ENCODE data around the gene FOXP1. TPM values are rescaled to one million over a fixed set of nuclear protein-coding genes. Genes with fewer than 3 reads are reported as not detected.

Gene FOXP1
- total RNA-seq, 4 donors from 2014 or later = 13.2 to 46.6 (median 29.2) TPM

- intact Hi-C loops (cut with DNase I; ENCODE audit: low total_unique reads) (no loop called here), in situ Hi-C loops (cut with MboI; ENCODE audit: low sequenced_read_pairs in 4 of 4) (no loop called here)
- Histone ChIP-seq H3K27ac (no peak overlapping the region), H3K27me3 (no peaks in the 10 kb centered on the region), H3K9me3 (no peaks in the 10 kb centered on the region), H3K36me3 (no peaks in the 10 kb centered on the region), H3K4me3 (no peak overlapping the region), H3K4me1 (peaks cover 16% of the 10 kb centered on the region in 2 donors)
- ATAC-seq (no peak), DNase-seq (no peak)
- TF ChIP-seq POLR2A (IDR thresholded peaks at IDR 0.05) = no peak
- TF ChIP-seq CTCF (IDR thresholded peaks at IDR 0.05 in 4 of 5, conservative IDR thresholded peaks at IDR 0.05 in 1 of 5) = no peak
Observed at GRCh38 chr3:71244826-71245488, 338.6 kb downstream of the FOXP1 start.

- no peaks in the 10 kb centered on the region for H3K27me3 ChIP-seq
- in situ Hi-C loops (cut with MboI; ENCODE audit: low sequenced_read_pairs in 4 of 4) = no loop called here
- no peaks in the 10 kb centered on the region for H3K36me3 ChIP-seq
- no peak overlapping the region for H3K27ac ChIP-seq
- no peak for TF ChIP-seq POLR2A (IDR thresholded peaks at IDR 0.05)
- peaks cover 17 to 22% of the 10 kb centered on the region in 2 donors for H3K4me1 ChIP-seq
- no peak overlapping the region for H3K4me3 ChIP-seq
- DNase-seq (peak in 1 of 2 donors; percentile 24), ATAC-seq (no peak)
- H3K9me3 ChIP-seq = no peaks in the 10 kb centered on the region
- intact Hi-C loops (cut with DNase I; ENCODE audit: low total_unique reads) = no loop called here
Observed at GRCh38 chr3:71244153-71244825, 339.2 kb downstream of the FOXP1 start.

- Histone ChIP-seq H3K27me3 (no peaks in the 10 kb centered on the region), H3K36me3 (no peaks in the 10 kb centered on the region), H3K4me3 (no peak overlapping the region), H3K9me3 (no peaks in the 10 kb centered on the region), H3K27ac (no peak overlapping the region), H3K4me1 (peaks cover 21 to 33% of the 10 kb centered on the region in 2 donors)
- DNase-seq (no peak), ATAC-seq (no peak)
- no peak for TF ChIP-seq POLR2A (IDR thresholded peaks at IDR 0.05)
- no peak for TF ChIP-seq CTCF (IDR thresholded peaks at IDR 0.05 in 4 of 5, conservative IDR thresholded peaks at IDR 0.05 in 1 of 5)
- intact Hi-C loops (cut with DNase I; ENCODE audit: low total_unique reads) (no loop called here), in situ Hi-C loops (cut with MboI; ENCODE audit: low sequenced_read_pairs in 4 of 4) (no loop called here)
Observed at GRCh38 chr3:71243229-71243628, 340.3 kb downstream of the FOXP1 start.

GRCh38 chr3:71241981-71242560, 341.5 kb downstream of the FOXP1 start:
- no peaks in the 10 kb centered on the region for H3K36me3 ChIP-seq
- in situ Hi-C loops (cut with MboI; ENCODE audit: low sequenced_read_pairs in 4 of 4) = no loop called here
- no peak overlapping the region for H3K4me3 ChIP-seq
- no peaks in the 10 kb centered on the region for H3K9me3 ChIP-seq
- no peak overlapping the region for H3K27ac ChIP-seq
- H3K27me3 ChIP-seq = no peaks in the 10 kb centered on the region
- peaks cover 24 to 38% of the 10 kb centered on the region in 2 donors for H3K4me1 ChIP-seq
- no peak for TF ChIP-seq CTCF (IDR thresholded peaks at IDR 0.05 in 4 of 5, conservative IDR thresholded peaks at IDR 0.05 in 1 of 5)
- TF ChIP-seq POLR2A (IDR thresholded peaks at IDR 0.05) = no peak
- intact Hi-C loops (cut with DNase I; ENCODE audit: low total_unique reads) = no loop called here
- DNase-seq (no peak), ATAC-seq (no peak)

GRCh38 chr3:71241246-71241901, 342.2 kb downstream of the FOXP1 start:
- Histone ChIP-seq H3K36me3 (no peaks in the 10 kb centered on the region), H3K9me3 (no peaks in the 10 kb centered on the region), H3K27me3 (no peaks in the 10 kb centered on the region), H3K27ac (no peak overlapping the region), H3K4me3 (no peak overlapping the region), H3K4me1 (peaks cover 23 to 38% of the 10 kb centered on the region in 2 donors)
- intact Hi-C loops (cut with DNase I; ENCODE audit: low total_unique reads) = no loop called here
- ATAC-seq = no peak
- TF ChIP-seq POLR2A (IDR thresholded peaks at IDR 0.05) (no peak), CTCF (IDR thresholded peaks at IDR 0.05 in 4 of 5, conservative IDR thresholded peaks at IDR 0.05 in 1 of 5) (no peak)
- in situ Hi-C loops (cut with MboI; ENCODE audit: low sequenced_read_pairs in 4 of 4) = no loop called here
- DNase-seq = no peak
